ENCODE data around the gene RAB11FIP4. TPM values are rescaled to one million over a fixed set of nuclear protein-coding genes. Genes with fewer than 3 reads are reported as not detected.

The RAB11FIP4 gene
- total RNA-seq, 1 donor from 2014 or later = 10.2 TPM

GRCh38 chr17:31493656-31494155 lies 102.2 kb downstream of the RAB11FIP4 start:
- peak overlapping the region; percentile 53 for H3K4me3 Mint-ChIP-seq
- H3K9me3 Mint-ChIP-seq = no peaks in the 10 kb centered on the region
- H3K79me2 ChIP-seq (ENCODE audit: low read depth) = peaks cover 6% of the 10 kb centered on the region
- peaks cover 35% of the 10 kb centered on the region for H3K4me1 Mint-ChIP-seq
- H3K9ac ChIP-seq = no peak overlapping the region
- H3K27me3 ChIP-seq = peaks cover 18% of the 10 kb centered on the region
- H2AFZ ChIP-seq (replicated peaks) = no peak overlapping the region
- H3K36me3 ChIP-seq = no peaks in the 10 kb centered on the region
- no peak overlapping the region for H3K4me3 ChIP-seq
- no peak overlapping the region for H3K27ac ChIP-seq
- H3K36me3 Mint-ChIP-seq = no peaks in the 10 kb centered on the region
- H3K4me2 ChIP-seq = no peak overlapping the region
- peaks cover 30% of the 10 kb centered on the region for H4K20me1 ChIP-seq (ENCODE audit: low read depth)
- peaks cover 19% of the 10 kb centered on the region for H3K4me1 ChIP-seq
- H3K9me3 ChIP-seq (ENCODE audit: low read depth) = no peaks in the 10 kb centered on the region
- H3K27ac Mint-ChIP-seq = no peak overlapping the region
- peaks cover 31% of the 10 kb centered on the region for H3K27me3 Mint-ChIP-seq (ENCODE audit: insufficient read depth, low read depth)
- no peak for TF ChIP-seq EZH2 (IDR thresholded peaks at IDR 0.05)
- TF ChIP-seq CTCF (IDR thresholded peaks at IDR 0.05) = no peak
- TF ChIP-seq EZH2phosphoT487 (IDR thresholded peaks at IDR 0.05) = no peak
- no peak for DNase-seq (ENCODE audit: low spot score)
- peaks cover 10% of the 10 kb centered on the region for H3F3A ChIP-seq (ENCODE audit: low read depth)

- no peak overlapping the region for H3K4me3 ChIP-seq
- H3K27me3 ChIP-seq = peaks cover 11% of the 10 kb centered on the region
- H3K4me1 ChIP-seq = peaks cover 19% of the 10 kb centered on the region
- H3K4me2 ChIP-seq = no peak overlapping the region
- H3K27ac ChIP-seq = no peak overlapping the region
- H3K36me3 Mint-ChIP-seq = no peaks in the 10 kb centered on the region
- TF ChIP-seq EZH2phosphoT487 (IDR thresholded peaks at IDR 0.05) = no peak
- no peaks in the 10 kb centered on the region for H3K36me3 ChIP-seq
- peaks cover 35% of the 10 kb centered on the region for H3K4me1 Mint-ChIP-seq
- H3K27me3 Mint-ChIP-seq (ENCODE audit: insufficient read depth, low read depth) = peaks cover 23% of the 10 kb centered on the region
- H3K9me3 ChIP-seq (ENCODE audit: low read depth) = no peaks in the 10 kb centered on the region
- peaks cover 6% of the 10 kb centered on the region for H3F3A ChIP-seq (ENCODE audit: low read depth)
- H3K9ac ChIP-seq = no peak overlapping the region
- no peak for DNase-seq (ENCODE audit: low spot score)
- H3K79me2 ChIP-seq (ENCODE audit: low read depth) = peaks cover 6% of the 10 kb centered on the region
- H3K27ac Mint-ChIP-seq = no peak overlapping the region
- peaks cover 22% of the 10 kb centered on the region for H4K20me1 ChIP-seq (ENCODE audit: low read depth)
- no peaks in the 10 kb centered on the region for H3K9me3 Mint-ChIP-seq
- no peak overlapping the region for H3K4me3 Mint-ChIP-seq
- H2AFZ ChIP-seq (replicated peaks) = no peak overlapping the region
Observed at GRCh38 chr17:31494259-31495021, 103.0 kb downstream of the RAB11FIP4 start.

- Mint-ChIP-seq H3K9me3 (no peaks in the 10 kb centered on the region), H3K27ac (no peak overlapping the region), H3K27me3 (ENCODE audit: insufficient read depth, low read depth) (peaks cover 16% of the 10 kb centered on the region), H3K4me3 (no peak overlapping the region), H3K36me3 (no peaks in the 10 kb centered on the region), H3K4me1 (peaks cover 36% of the 10 kb centered on the region)
- no peak for TF ChIP-seq EZH2phosphoT487 (IDR thresholded peaks at IDR 0.05)
- TF ChIP-seq EZH2 (IDR thresholded peaks at IDR 0.05) = no peak
- TF ChIP-seq CTCF (IDR thresholded peaks at IDR 0.05) = no peak
- no peak for DNase-seq (ENCODE audit: low spot score)
- H3K9me3 ChIP-seq (ENCODE audit: low read depth) = no peaks in the 10 kb centered on the region
- peaks cover 21% of the 10 kb centered on the region for H3K4me1 ChIP-seq
- peaks cover 11% of the 10 kb centered on the region for H3F3A ChIP-seq (ENCODE audit: low read depth)
- H3K27me3 ChIP-seq = peaks cover 3% of the 10 kb centered on the region
- no peak overlapping the region for H3K4me3 ChIP-seq
- H3K4me2 ChIP-seq = no peak overlapping the region
- peaks cover 6% of the 10 kb centered on the region for H3K79me2 ChIP-seq (ENCODE audit: low read depth)
- peaks cover 14% of the 10 kb centered on the region for H4K20me1 ChIP-seq (ENCODE audit: low read depth)
- no peak overlapping the region for H3K27ac ChIP-seq
- no peak overlapping the region for H2AFZ ChIP-seq (replicated peaks)
- H3K9ac ChIP-seq = no peak overlapping the region
- H3K36me3 ChIP-seq = no peaks in the 10 kb centered on the region
Observed at GRCh38 chr17:31495022-31495885, 103.8 kb downstream of the RAB11FIP4 start.

Measured in neural progenitor cell (in vitro differentiated cells).